IPS-15b (cell line): ENCODE data around the gene ANKLE1.

Source experiments
- H3K27me3 ChIP-seq: one replicate; pipeline ENCODE4 v1.6.1; 2013; ENCODE audit warnings: low read length; ENCODE audit not compliant: control insufficient read depth, insufficient read depth
- H3K36me3 ChIP-seq: one replicate; pipeline ENCODE4 v1.6.1; 2013; ENCODE audit warnings: low read length; ENCODE audit not compliant: control insufficient read depth, insufficient read depth
- H3K4me1 ChIP-seq: one replicate; pipeline ENCODE4 v1.6.1; 2013; ENCODE audit warnings: mild to moderate bottlenecking, low read length; ENCODE audit not compliant: control insufficient read depth, insufficient read depth
- H3K4me3 ChIP-seq: one replicate; pipeline ENCODE4 v1.5.1; 2013; ENCODE audit warnings: low read depth, low read length
- H3K9ac ChIP-seq: one replicate; pipeline ENCODE4 v1.6.1; 2013; ENCODE audit warnings: low read depth, mild to moderate bottlenecking, low read length
- H3K9me3 ChIP-seq: one replicate; pipeline ENCODE4 v1.6.1; 2013; ENCODE audit warnings: mild to moderate bottlenecking, low read length; ENCODE audit not compliant: control insufficient read depth, insufficient read depth

Gene ANKLE1

GRCh38 chr19:17319473-17320238, 38.0 kb downstream of the ANKLE1 start:
- Histone ChIP-seq H3K36me3 (peaks cover 38% of the 10 kb centered on the region), H3K9ac (no peak overlapping the region), H3K4me3 (no peak overlapping the region), H3K4me1 (no peaks in the 10 kb centered on the region), H3K27me3 (no peaks in the 10 kb centered on the region), H3K9me3 (no peaks in the 10 kb centered on the region)

DNA sequence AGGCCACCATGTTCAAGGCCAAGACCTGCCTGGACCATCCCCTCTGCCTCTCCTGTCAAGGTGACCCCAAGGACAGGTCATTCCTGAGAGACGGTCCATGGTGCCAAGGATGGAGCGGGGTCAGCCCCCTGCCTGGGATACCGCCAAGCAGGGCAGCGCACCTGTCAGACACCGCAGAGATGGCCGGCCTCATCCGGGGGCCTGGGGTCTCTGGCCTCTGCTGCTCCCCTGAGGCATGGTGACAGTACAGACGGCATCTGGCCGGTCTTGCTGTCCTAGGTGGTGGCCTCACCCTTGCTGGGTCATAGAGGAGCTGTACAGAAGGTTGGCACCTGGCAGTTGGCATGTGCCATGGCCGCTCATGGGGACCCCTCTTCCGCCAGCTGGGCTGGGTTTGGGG, 38.7 kb downstream of the ANKLE1 start:
- Histone ChIP-seq H3K9me3 (no peaks in the 10 kb centered on the region), H3K9ac (no peak overlapping the region), H3K4me1 (no peaks in the 10 kb centered on the region), H3K36me3 (peaks cover 41% of the 10 kb centered on the region), H3K4me3 (no peak overlapping the region), H3K27me3 (no peaks in the 10 kb centered on the region)

DNA sequence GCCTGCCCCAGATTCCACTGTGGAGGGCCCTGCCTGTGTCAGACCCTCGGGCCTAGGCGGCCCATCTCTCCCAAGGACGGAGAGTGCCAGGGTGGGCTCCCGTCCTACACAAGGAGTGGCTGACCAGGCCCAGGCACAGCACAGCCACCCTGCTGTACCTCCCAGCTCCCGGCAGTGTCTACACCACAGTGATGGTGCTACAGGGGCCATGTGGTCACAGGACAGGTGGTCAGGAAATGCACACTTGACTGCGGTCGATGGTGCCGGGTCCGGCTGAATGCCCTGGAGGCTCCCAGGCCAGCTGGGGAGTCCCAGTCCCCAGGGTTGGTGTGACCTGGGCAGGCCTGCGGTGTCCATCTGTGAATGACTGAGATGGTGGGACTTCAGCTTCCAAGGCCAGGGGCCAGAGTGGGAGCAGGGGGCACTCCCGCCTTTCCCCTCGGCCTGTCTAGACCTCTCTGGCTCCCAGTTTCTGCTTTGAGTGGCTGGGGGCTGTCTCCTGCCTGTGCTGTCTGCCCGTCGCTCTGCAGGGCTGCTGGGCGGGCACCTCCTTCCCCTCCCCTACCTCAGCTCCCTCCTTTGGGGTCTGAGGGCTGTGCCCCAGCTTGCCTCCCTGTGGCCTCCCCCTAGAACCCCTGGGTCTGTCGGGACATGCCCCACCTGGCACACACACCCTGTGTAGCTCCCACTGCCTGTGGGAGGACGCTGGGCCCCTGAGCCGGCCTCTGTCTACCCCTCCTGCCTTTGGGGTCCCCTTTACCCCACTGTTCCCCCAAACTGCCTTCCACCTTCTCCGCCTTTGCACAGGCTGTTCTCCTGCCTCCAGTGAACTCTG, 40.2 kb downstream of the ANKLE1 start:
- H3K9me3 ChIP-seq, result no peaks in the 10 kb centered on the region
- no peaks in the 10 kb centered on the region for H3K27me3 ChIP-seq
- peaks cover 35% of the 10 kb centered on the region for H3K36me3 ChIP-seq
- H3K4me1 ChIP-seq, result no peaks in the 10 kb centered on the region
- no peak overlapping the region for H3K4me3 ChIP-seq
- no peak overlapping the region for H3K9ac ChIP-seq

GRCh38 chr19:17322854-17323253, 41.2 kb downstream of the ANKLE1 start:
- Histone ChIP-seq H3K4me3 (no peak overlapping the region), H3K9me3 (no peaks in the 10 kb centered on the region), H3K27me3 (no peaks in the 10 kb centered on the region), H3K9ac (no peak overlapping the region), H3K4me1 (no peaks in the 10 kb centered on the region), H3K36me3 (peaks cover 36% of the 10 kb centered on the region)

- no peaks in the 10 kb centered on the region for H3K4me1 ChIP-seq
- H3K36me3 ChIP-seq, result peaks cover 36% of the 10 kb centered on the region
- H3K9me3 ChIP-seq, result no peaks in the 10 kb centered on the region
- H3K9ac ChIP-seq, result no peak overlapping the region
- H3K4me3 ChIP-seq, result no peak overlapping the region
- no peaks in the 10 kb centered on the region for H3K27me3 ChIP-seq
Observed at GRCh38 chr19:17323300-17323963, 41.7 kb downstream of the ANKLE1 start.

DNA sequence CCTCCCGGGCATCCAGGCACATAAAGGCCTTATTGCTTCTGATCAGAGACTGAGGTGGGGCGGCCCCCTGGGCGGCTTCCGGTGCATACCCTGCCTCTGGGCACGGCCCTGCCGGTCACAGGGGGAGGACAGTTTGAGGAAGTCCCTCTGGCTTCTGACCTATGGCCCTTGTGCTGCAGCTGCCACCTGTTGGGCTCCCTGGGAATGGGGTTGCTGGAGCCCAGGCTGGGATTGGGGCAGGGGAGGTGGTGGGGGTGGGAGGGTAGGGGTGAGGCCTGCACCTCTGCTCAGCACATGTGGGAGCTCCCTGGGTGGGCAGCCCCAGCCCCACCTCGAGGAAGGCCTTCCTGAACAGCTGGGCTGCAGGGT, 42.2 kb downstream of the ANKLE1 start:
- Histone ChIP-seq H3K27me3 (no peaks in the 10 kb centered on the region), H3K4me1 (no peaks in the 10 kb centered on the region), H3K4me3 (no peak overlapping the region), H3K36me3 (peaks cover 33% of the 10 kb centered on the region), H3K9me3 (no peaks in the 10 kb centered on the region), H3K9ac (no peak overlapping the region)

- Histone ChIP-seq H3K9ac (no peak overlapping the region), H3K9me3 (no peaks in the 10 kb centered on the region), H3K27me3 (peaks cover 3% of the 10 kb centered on the region), H3K36me3 (peaks cover 27% of the 10 kb centered on the region), H3K4me3 (no peak overlapping the region), H3K4me1 (no peaks in the 10 kb centered on the region)
Observed at GRCh38 chr19:17324357-17325114, 42.8 kb downstream of the ANKLE1 start.

- no peak overlapping the region for H3K4me3 ChIP-seq
- H3K36me3 ChIP-seq, result peaks cover 22% of the 10 kb centered on the region
- no peaks in the 10 kb centered on the region for H3K4me1 ChIP-seq
- H3K9me3 ChIP-seq, result no peaks in the 10 kb centered on the region
- H3K9ac ChIP-seq, result no peak overlapping the region
- H3K27me3 ChIP-seq, result peaks cover 9% of the 10 kb centered on the region
Observed at GRCh38 chr19:17325133-17325532, 43.4 kb downstream of the ANKLE1 start.

- no peaks in the 10 kb centered on the region for H3K9me3 ChIP-seq
- H3K9ac ChIP-seq, result no peak overlapping the region
- H3K4me1 ChIP-seq, result no peaks in the 10 kb centered on the region
Observed at GRCh38 chr19:17325881-17326594, 44.3 kb downstream of the ANKLE1 start.

DNA sequence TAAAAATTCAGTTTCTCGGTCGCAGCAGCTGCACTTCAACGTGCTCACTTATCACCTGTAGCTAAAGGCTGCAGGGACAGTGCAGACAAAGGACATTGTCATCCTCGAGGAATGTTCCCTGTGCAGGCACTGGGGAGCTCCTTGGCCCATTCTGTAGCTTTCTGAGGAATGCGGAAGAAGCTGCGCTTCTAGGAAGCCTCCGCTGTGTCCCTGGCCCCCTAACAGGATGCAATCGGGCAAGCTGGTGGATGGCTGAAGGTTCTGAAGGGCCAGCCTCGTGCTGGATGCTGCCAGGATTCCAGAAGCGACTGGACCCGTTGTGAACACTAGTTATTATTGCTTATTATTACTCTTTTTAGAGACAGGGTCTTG, 44.9 kb downstream of the ANKLE1 start:
- Histone ChIP-seq H3K9me3 (no peaks in the 10 kb centered on the region), H3K27me3 (peaks cover 12% of the 10 kb centered on the region), H3K9ac (no peak overlapping the region), H3K4me3 (no peak overlapping the region), H3K36me3 (peaks cover 12% of the 10 kb centered on the region), H3K4me1 (no peaks in the 10 kb centered on the region)

More at GRCh38 chr19:17325881-17326594, 44.3 kb downstream of the ANKLE1 start:
- Histone ChIP-seq H3K36me3 (peaks cover 15% of the 10 kb centered on the region), H3K4me3 (no peak overlapping the region), H3K27me3 (peaks cover 12% of the 10 kb centered on the region)
